ENCODE data around the gene POLR2E. TPM values are rescaled to one million over a fixed set of nuclear protein-coding genes. Genes with fewer than 3 reads are reported as not detected.

Gene POLR2E
- total RNA-seq, 1 experiment from 2014 or later, result 117 TPM

DNA sequence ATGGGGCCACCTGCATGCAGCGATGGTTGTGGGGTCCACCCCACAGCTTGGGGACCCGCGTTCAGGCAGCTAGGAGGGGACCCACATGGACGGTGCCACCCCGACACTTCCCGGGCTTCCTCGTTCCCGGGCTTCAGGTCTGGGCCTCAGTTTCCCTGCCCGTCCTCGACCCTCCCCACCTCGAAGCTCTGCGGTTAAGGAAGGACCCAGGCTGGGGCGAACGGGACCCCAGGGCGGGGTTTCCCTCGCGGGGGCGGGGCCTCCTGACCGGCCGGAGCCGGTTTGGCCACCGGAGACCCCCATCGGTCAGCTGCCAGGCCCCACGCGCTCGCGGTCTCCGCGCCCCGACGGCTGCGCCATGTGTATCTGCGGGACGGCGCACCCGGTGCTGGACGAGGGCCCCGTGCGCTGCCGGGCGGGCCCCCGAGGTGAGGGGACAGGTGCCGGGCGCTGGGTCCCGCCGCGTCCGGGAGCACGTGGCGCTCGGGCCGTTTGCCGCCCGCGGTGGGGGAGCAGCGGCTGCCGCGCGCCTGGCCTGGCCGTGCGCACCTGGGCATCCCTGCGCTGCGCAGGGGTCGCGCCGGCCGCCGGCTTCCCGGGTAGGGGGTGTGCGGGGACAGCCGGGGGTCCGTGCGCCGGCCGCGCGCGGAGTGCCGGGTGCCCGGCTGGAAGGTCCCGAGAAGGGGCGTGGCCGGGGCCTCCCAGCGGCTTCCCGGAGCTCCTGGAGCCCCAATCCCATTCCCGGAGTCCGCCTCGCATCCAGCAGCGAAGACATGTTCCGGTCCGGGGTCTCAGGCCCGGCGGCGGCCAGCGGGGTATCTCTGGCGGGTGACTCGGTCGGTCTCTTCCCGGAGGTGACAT, 24.0 kb downstream of the POLR2E start:
- Histone ChIP-seq H3K9me3 (ENCODE audit: low read length) (no peaks in the 10 kb centered on the region), H2AFZ (ENCODE audit: low read length) (no peak overlapping the region), H4K20me1 (ENCODE audit: insufficient read depth, low read depth, low read length) (peaks cover 5% of the 10 kb centered on the region; the same call in 1 of the 2 replicates), H3K4me1 (ENCODE audit: low read length) (peaks cover 51% of the 10 kb centered on the region), H3K9me2 (replicated peaks; ENCODE audit: insufficient read depth, low read length) (no peaks in the 10 kb centered on the region), H3K27ac (ENCODE audit: low read length) (no peak overlapping the region), H3K4me3 (ENCODE audit: low read length) (no peak overlapping the region), H3K27me3 (ENCODE audit: low read length) (no peaks in the 10 kb centered on the region), H3K9ac (ENCODE audit: low read length) (no peak overlapping the region), H3K79me2 (ENCODE audit: low read length) (peaks cover 12% of the 10 kb centered on the region; the same call in 1 of the 2 replicates), H3K4me2 (ENCODE audit: low read depth, low read length, poor library complexity, severe bottlenecking) (no peak overlapping the region), H3K36me3 (ENCODE audit: insufficient read depth, low read length) (peaks cover 5% of the 10 kb centered on the region; the same call in 1 of the 2 replicates)
- no peak for DNase-seq

DNA sequence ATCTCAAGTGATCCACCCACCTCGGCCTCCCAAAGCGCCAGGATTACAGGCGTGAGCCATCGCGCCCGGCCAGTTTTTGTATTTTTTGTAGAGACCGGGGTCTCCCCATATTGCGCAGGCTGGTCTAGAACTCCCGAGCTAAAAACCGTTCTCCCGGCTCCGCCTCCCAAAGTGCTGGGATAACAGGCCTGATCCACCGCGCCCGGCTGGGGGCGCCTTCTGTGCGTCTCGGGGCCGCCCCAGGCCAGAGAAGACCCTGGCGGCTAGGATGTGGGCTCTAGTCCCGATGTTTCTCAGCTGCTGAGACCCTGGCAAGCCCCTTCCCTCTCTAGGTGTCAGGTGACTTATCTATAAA, 24.6 kb downstream of the POLR2E start:
- H3K9me3 ChIP-seq (ENCODE audit: low read length), result no peaks in the 10 kb centered on the region
- peaks cover 52% of the 10 kb centered on the region for H3K4me1 ChIP-seq (ENCODE audit: low read length)
- no peak overlapping the region for H3K27ac ChIP-seq (ENCODE audit: low read length)
- no peak overlapping the region for H2AFZ ChIP-seq (ENCODE audit: low read length)
- no peak overlapping the region for H3K9ac ChIP-seq (ENCODE audit: low read length)
- H3K36me3 ChIP-seq (ENCODE audit: insufficient read depth, low read length), result no peaks in the 10 kb centered on the region; the same call in 1 of the 2 replicates
- no peak overlapping the region for H3K4me3 ChIP-seq (ENCODE audit: low read length)
- peaks cover 12% of the 10 kb centered on the region; the same call in 1 of the 2 replicates for H3K79me2 ChIP-seq (ENCODE audit: low read length)
- H4K20me1 ChIP-seq (ENCODE audit: insufficient read depth, low read depth, low read length), result peaks cover 5% of the 10 kb centered on the region; the same call in 1 of the 2 replicates
- H3K4me2 ChIP-seq (ENCODE audit: low read depth, low read length, poor library complexity, severe bottlenecking), result no peak overlapping the region
- H3K9me2 ChIP-seq (replicated peaks; ENCODE audit: insufficient read depth, low read length), result no peaks in the 10 kb centered on the region
- no peak for DNase-seq
- H3K27me3 ChIP-seq (ENCODE audit: low read length), result no peaks in the 10 kb centered on the region

DNA sequence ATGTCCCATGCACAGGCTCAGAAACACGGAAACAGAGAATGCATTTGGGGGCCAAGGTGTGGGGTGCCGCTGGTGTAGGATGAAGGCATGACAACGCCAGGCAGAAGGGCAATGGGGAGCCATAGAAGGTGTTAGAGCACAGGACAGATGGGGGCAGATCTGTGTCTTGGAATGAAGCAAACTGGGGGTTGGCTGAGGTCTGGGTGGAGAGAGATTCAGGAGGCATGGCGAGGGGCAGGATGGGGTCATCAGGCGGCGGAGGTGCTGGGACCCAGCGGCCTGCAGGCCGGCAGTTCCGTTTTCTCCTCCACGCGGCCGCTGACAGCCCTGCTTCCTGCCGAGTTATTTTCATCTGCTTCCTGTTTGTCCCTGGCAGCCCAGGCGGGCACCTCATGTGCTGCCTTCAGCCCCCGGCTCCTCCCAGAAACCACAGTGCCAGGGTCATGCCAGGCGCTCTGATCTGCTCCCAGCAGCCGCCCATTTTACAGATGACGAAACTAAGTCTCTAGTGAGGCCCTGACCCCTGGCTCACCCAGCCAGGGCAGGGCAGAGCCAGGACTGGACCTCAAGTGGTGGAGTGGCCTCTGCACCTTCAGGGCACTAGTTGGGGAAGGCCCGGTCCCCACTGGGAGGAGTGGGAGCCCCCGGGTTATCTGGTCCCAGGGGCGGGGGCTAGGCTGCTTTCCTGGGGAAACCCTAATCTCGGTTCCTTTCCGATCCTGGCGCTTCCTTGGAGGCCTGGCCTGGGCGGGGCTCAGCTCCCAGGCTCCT, 26.0 kb downstream of the POLR2E start:
- Histone ChIP-seq H3K27ac (ENCODE audit: low read length) (peak overlapping the region; percentile 75), H3K36me3 (ENCODE audit: insufficient read depth, low read length) (no peaks in the 10 kb centered on the region), H3K27me3 (ENCODE audit: low read length) (no peaks in the 10 kb centered on the region), H4K20me1 (ENCODE audit: insufficient read depth, low read depth, low read length) (peaks cover 5% of the 10 kb centered on the region; the same call in 1 of the 2 replicates), H2AFZ (ENCODE audit: low read length) (no peak overlapping the region), H3K79me2 (ENCODE audit: low read length) (peaks cover 12% of the 10 kb centered on the region; the same call in 1 of the 2 replicates), H3K4me2 (ENCODE audit: low read depth, low read length, poor library complexity, severe bottlenecking) (peak overlapping the region; percentile 96), H3K9me3 (ENCODE audit: low read length) (no peaks in the 10 kb centered on the region), H3K4me3 (ENCODE audit: low read length) (peak overlapping the region; percentile 76), H3K9me2 (replicated peaks; ENCODE audit: insufficient read depth, low read length) (no peaks in the 10 kb centered on the region), H3K4me1 (ENCODE audit: low read length) (peaks cover 55% of the 10 kb centered on the region), H3K9ac (ENCODE audit: low read length) (peak overlapping the region; percentile 79)
- peak; percentile 80 for DNase-seq

DNA sequence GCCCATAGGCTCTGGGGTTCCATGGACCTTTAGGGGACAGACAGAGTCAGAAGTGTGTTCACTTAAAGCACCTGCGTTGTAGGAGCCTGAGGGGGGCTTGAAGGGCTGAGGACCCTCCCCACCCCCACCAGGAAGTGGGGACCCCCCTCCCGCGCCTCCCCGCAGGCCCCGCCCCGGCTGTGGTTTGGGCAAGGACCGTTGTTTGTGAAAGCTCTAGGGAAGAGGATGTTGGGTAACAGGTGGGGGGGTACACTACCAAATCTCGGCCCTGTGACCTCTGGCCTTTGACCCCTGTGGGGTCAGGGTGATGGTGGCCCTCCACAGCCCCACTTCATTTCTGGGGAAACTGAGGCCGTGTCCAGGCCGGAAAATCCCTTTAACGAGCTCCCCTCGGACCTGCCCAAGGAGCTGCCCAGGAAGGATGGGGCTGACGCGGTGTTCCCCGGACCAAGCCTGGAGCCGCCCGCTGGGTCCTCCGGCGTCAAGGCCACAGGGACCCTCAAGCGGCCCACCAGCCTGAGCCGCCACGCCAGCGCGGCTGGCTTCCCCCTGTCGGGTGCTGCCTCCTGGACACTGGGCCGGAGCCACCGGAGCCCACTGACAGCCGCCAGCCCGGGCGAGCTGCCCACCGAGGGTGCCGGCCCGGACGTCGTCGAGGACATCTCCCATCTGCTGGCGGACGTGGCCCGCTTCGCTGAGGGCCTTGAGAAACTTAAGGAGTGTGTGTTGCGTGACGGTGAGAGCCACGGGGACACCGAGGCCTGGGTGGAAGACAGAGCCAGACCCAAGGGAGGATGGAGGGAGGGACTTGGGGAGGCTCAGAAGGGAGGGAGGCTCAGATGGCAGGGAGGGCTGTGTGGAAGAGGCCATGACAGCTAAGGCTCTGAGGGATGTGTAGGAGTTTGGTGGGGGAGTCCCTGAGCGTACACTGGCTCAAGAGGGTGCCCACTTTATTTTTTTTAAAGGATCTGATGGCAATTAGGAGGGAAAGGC, 26.9 kb downstream of the POLR2E start:
- Histone ChIP-seq H3K9me3 (ENCODE audit: low read length) (no peaks in the 10 kb centered on the region), H3K27me3 (ENCODE audit: low read length) (no peaks in the 10 kb centered on the region), H3K27ac (ENCODE audit: low read length) (peak overlapping the region; percentile 75), H3K9ac (ENCODE audit: low read length) (peak overlapping the region; percentile 79), H3K4me1 (ENCODE audit: low read length) (peaks cover 49% of the 10 kb centered on the region), H4K20me1 (ENCODE audit: insufficient read depth, low read depth, low read length) (peaks cover 5% of the 10 kb centered on the region; the same call in 1 of the 2 replicates), H2AFZ (ENCODE audit: low read length) (no peak overlapping the region), H3K4me2 (ENCODE audit: low read depth, low read length, poor library complexity, severe bottlenecking) (peak overlapping the region; percentile 96), H3K9me2 (replicated peaks; ENCODE audit: insufficient read depth, low read length) (no peaks in the 10 kb centered on the region), H3K4me3 (ENCODE audit: low read length) (peak overlapping the region; percentile 76), H3K36me3 (ENCODE audit: insufficient read depth, low read length) (no peaks in the 10 kb centered on the region), H3K79me2 (ENCODE audit: low read length) (peaks cover 12% of the 10 kb centered on the region; the same call in 1 of the 2 replicates)
- DNase-seq, result peak; percentile 69

DNA sequence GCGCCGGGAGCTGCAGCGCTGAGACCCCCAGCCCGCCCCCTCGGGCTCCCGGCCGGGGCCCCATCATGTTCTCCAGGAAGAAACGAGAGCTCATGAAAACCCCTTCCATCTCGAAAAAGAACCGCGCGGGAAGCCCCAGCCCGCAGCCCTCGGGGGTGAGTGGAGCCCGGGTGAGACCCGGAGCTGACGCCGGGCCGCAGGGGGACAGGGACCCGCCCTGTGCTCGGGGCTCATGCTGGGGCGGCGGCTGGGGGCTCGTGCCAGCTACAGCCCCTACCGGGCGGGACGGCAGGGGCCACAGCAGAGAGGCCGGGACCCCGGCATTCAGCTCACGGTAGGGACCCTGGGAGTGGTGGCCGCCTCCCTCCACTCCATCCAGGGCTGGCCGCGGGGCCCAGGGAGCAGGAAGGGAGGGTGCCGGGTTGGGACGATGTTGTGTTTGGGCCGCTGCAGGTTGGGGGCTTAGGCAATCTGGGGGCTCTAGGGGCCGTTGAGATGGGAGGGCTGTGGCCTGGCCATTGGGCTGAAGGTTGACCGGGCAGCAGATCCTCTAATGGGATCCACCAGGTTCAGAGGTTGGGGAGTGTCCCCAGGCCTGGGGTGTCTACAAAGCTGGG, 27.7 kb downstream of the POLR2E start:
- Histone ChIP-seq H4K20me1 (ENCODE audit: insufficient read depth, low read depth, low read length) (peaks cover 2% of the 10 kb centered on the region; the same call in 1 of the 2 replicates), H3K27ac (ENCODE audit: low read length) (peak overlapping the region; percentile 75), H3K4me1 (ENCODE audit: low read length) (peaks cover 49% of the 10 kb centered on the region), H3K4me2 (ENCODE audit: low read depth, low read length, poor library complexity, severe bottlenecking) (peak overlapping the region; percentile 96), H3K9me2 (replicated peaks; ENCODE audit: insufficient read depth, low read length) (no peaks in the 10 kb centered on the region), H3K9me3 (ENCODE audit: low read length) (no peaks in the 10 kb centered on the region), H2AFZ (ENCODE audit: low read length) (peak overlapping the region; percentile 18; the same call in 1 of the 2 replicates), H3K4me3 (ENCODE audit: low read length) (peak overlapping the region; percentile 76), H3K27me3 (ENCODE audit: low read length) (no peaks in the 10 kb centered on the region), H3K36me3 (ENCODE audit: insufficient read depth, low read length) (no peaks in the 10 kb centered on the region), H3K79me2 (ENCODE audit: low read length) (peaks cover 12% of the 10 kb centered on the region; the same call in 1 of the 2 replicates), H3K9ac (ENCODE audit: low read length) (peak overlapping the region; percentile 79)
- peak; percentile 60 for DNase-seq

DNA sequence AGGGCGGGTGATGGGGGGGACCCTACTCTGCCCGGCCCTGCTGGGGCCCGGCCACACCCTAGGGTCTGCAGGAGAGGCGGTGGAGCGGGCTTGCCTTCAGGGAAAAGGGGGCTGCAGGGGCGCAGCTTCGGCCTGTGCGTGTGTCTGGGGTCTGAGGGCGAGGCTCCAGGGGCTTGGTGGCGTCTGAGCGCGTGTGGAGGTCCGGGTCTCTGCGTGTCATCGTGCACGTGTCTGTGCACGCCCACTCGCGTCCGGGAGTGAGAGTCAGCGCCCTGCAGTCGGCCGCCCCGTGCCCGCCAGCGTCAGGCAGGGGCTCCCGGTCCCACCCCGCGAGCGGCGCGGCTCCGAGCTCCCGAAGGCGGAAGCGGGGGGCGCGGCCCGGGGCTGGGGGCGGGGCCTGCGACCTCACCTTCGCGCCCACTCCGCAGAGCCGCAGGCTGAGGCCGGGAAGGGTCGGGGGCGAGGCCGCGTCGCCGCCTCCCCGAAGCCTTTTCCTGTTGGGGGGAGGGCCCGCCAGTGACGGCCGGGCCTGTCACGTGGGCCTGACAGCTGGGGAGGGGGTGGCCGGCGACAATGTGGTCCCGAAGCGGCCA, 28.3 kb downstream of the POLR2E start, which contains the start of gene ARHGAP45:
ARHGAP45 (plus strand) TSS at position 420 of the 593 bp plus-strand sequence. CDS start 239 bp downstream, outside the sequence.
- no peaks in the 10 kb centered on the region for H3K36me3 ChIP-seq (ENCODE audit: insufficient read depth, low read length)
- peak within 1 kb of the TSS; percentile 18; the same call in 1 of the 2 replicates for H2AFZ ChIP-seq (ENCODE audit: low read length)
- H3K27ac ChIP-seq (ENCODE audit: low read length), result peak within 1 kb of the TSS; percentile 75
- peak within 1 kb of the TSS; percentile 96 for H3K4me2 ChIP-seq (ENCODE audit: low read depth, low read length, poor library complexity, severe bottlenecking)
- peaks cover 12% of the 10 kb centered on the region; the same call in 1 of the 2 replicates for H3K79me2 ChIP-seq (ENCODE audit: low read length)
- H3K9ac ChIP-seq (ENCODE audit: low read length), result peak within 1 kb of the TSS; percentile 79
- peaks cover 49% of the 10 kb centered on the region for H3K4me1 ChIP-seq (ENCODE audit: low read length)
- peak; percentile 92 for DNase-seq
- no peaks in the 10 kb centered on the region for H3K9me2 ChIP-seq (replicated peaks; ENCODE audit: insufficient read depth, low read length)
- no peaks in the 10 kb centered on the region for H3K27me3 ChIP-seq (ENCODE audit: low read length)
- H4K20me1 ChIP-seq (ENCODE audit: insufficient read depth, low read depth, low read length), result no peaks in the 10 kb centered on the region
- no peaks in the 10 kb centered on the region for H3K9me3 ChIP-seq (ENCODE audit: low read length)
- H3K4me3 ChIP-seq (ENCODE audit: low read length), result peak within 1 kb of the TSS; percentile 76
